HG03571 (cell line): ENCODE measurements around the gene PRKCQ.
"Not testable (repeated sequence)": the region's sequence is repeated elsewhere in the genome, so short reads cannot be mapped to it uniquely, and the experiment has no call there.

Experiments
- ATAC-seq: cut with Tn5 transposase; IDR thresholded peaks from one replicate; pipeline ENCODE4 v1.9.1; 2021; ENCODE audit not compliant: unreplicated experiment

The PRKCQ gene

DNA sequence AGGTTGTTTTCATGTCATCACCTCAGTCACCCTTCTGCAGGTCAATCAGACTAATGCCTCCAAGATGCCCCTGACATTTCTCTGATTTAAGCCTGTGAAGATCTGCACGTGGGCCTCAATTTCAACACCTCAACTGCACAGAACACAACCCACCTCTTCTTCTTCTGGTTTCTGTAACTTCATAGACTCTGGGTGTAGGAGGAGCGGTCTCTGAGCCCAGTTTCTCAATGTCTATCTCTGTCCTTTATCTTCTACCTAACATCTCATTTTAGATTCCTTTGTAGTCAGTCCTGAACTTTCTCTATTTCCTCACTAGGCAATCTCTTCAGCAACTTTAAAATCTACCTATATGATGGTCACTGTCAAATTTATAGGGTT lies 85.6 kb downstream of the PRKCQ start:
- no peak for ATAC-seq

DNA sequence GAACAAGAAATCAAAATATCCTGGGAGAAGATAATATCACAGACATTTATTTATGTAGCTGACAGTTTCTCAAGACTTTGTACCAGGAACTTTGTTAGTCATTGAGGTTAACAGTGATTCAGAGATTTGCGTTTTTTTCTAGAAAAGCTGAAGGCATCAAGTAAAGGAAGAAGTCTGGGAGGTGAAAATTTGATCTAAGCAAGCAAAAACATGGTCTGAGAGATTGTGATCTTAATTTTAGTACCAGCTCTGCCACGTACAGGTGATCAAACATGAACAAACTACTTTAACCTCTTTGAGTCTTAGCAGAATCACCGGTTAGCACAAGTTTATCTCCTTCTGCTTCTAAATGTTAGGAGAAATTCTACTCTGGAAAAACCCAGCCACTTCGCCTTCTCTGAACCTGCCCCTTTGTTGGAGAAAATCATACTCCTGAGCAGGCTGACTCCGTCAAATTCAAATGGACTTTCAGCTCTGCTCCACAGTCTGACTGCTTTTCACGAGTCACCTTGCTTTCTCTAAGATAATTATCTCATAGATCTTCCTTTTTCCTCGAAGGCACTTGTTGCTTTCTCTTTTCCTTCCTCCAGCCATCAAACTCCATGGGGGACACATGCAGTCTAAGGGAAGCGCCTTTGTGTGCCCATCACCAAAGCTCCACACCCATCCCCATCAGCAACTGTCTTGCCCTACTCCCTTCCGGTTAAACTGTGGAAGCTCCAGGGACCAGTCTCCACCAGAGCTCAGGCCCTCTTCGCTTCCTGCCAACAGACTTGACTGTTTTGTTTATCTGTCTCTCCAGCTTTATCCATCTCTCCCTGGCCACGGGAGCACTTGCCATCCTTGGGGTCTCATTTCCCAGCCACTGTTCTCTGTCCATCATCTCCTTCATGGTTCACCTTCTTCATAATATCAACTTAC lies 86.3 kb downstream of the PRKCQ start:
- ATAC-seq, result no peak

DNA sequence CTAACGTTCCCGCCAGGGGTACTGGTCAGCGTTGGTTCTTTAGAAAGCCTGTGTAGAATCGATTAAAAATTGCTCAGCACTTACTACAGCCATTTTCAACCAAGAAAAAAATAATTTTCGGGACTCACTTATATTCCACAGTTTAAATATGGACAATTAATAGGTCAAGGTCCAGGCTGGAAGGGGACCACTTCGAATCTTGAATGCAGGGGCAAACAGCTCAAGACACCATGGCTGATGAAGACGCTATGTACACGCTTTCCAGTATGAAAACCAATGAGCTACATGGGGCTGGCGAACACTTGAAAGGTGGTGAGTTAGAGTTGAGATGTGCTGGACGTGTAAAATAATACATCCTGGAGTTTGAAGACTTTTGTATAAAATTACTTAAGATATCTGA lies 87.2 kb downstream of the PRKCQ start:
- ATAC-seq, result no peak

DNA sequence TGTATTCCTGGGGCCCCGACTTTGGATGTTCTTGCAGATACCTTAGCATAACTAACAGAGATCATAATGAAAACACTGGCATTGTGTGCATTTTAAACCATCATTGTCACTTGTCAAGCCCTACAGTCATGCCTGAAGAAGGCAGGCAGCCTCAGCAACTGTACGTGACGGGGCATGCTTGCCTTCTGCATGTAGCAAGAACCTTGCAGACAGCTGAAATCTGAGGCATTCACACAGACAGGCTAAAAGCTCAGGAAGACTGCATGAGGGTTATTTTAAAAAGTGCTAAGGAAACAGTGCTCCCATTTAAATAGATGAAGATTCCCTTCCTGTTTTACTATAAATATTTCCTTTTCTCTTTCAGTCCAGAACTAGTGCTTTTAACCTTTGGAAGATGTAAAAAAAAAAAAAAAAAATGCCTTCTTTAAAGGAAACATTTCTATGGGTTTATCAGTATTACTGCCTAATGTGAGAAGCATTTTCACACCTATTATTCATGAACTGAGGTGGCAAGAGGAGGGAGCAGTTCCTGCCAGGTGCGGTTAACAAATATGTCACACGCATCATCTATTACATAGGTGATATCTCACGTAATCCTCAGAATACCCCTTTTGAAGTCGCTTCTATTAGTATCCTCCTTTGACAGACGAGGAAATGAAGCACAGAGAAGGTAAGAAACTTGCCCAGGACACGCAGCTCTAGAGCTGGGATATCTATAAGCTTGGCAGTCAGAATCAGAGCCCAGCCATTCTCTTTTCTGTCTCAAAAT lies 88.1 kb downstream of the PRKCQ start:
- ATAC-seq, result no peak

DNA sequence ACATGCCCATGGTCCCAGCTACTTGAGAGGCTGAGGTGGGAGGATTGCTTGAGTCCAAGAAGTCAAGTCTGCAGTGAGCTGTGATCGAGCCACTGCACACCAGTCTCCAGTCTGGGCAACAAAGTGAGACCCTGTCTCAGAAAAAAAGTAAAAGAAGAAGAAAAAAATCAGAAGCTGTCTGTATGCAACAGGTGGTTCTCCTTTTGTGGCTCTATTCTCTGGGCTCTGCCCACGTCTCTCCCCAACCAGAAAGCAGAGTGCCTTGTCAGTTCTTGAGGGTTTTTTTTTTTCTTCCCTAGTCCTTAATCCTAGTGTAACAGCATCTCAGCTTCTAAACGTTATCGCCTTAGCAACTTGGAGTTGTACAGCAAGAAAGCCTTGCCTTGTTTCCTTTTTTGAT lies 89.5 kb downstream of the PRKCQ start:
- no peak for ATAC-seq

DNA sequence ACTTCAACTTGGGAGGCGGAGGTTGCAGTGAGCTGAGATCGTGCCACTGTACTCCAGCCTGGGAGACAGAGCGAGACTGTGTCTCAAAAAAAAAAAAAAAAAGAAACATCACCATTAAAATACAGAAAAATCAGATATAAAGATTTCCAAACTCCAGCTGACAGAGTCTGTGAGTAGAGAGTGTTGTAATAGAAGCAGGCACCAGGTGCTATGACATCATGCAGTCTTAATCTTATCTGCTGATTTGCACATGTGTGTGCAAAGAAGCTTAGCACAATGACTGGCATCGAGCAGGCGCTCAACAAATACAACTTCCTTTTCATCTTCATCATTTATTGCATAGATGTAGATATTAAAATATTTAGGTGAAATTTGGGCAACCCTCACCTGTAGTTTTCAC lies 92.2 kb downstream of the PRKCQ start:
- ATAC-seq, result no peak

DNA sequence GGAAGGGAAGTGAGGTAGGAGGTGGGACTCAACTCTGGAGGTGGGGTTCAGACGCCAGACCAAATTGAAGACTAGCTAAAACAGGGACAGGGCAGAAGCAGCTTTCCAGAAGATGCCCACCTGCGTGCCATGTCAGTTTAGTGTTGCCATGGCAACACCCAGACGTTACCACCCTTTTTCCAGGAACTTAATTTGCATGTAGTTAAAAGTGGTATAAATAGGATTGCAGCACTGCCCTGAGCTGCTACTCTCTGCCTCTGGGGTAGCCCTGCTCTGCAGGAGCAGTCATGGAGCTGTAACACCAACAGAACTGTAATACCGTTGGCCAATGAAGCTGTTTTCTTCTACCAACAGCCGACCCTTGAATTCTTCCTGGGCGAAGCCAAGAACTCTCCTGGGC lies 93.8 kb downstream of the PRKCQ start:
- ATAC-seq, result no peak

DNA sequence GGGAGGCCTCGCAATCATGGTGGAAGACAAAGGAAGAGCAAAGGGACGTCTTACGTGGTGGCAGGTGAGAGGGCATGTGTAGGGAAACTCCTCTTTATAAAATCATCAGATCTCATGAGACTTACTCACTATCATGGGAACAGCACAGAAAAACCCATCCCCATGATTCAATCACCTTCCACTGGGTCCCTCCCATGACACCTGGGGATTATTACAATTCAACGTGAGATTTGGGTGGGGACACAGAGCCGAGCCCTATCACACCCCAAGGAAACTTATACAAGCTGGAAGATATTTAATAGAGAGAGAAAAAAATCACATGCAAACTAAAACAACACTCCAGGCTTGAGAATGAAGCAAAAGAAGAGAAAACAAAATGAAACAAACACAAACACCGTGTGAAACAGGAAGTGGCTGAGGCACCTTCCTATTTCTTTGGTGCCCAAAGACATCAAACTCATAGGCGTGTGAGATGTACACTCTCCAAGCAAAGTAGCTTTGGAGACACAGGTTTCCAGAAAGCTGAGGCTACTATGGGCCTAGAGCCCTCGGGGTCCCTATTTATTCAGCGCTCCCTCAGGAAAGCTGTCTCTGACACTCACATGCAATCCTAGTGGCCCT lies 97.2 kb downstream of the PRKCQ start:
- no peak for ATAC-seq

DNA sequence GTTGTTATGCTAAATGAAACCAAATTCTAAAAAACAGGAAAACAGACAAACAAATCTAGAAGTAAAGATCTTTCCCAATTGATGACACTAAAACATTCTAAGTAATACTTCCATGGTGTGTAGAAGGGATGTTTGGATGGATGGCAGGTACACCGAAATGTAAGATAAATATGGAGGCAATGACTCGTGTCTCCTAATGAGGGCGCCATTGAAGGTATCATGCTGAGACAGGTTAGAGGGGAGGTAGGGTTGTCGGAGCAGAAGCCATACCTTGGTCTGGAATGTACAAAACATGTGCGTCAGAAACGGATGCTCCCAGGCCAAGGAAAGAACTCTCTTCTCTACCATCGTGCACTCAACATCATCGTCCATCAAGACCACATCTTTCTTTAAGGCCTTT lies 101.4 kb downstream of the PRKCQ start:
- no peak for ATAC-seq

DNA sequence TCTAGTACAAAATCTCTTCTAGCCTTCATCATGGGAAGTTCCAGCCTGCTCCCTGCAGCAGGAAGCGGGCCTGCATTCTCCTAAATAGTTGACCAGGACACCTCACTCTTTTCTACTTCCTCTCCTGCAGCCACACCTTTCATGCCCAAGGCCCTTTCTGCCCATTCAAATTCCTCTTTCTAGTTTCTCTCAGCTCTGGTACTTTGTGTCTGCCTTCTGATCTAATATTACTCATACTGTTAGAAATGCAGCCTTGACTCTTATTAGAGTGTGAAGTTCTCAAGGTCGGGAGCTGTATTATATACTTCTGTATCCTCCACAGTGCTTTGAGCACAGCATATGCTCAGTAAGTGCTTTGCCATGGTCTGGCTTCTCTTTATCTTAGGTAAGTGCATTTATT lies 103.1 kb downstream of the PRKCQ start:
- ATAC-seq, result no peak

DNA sequence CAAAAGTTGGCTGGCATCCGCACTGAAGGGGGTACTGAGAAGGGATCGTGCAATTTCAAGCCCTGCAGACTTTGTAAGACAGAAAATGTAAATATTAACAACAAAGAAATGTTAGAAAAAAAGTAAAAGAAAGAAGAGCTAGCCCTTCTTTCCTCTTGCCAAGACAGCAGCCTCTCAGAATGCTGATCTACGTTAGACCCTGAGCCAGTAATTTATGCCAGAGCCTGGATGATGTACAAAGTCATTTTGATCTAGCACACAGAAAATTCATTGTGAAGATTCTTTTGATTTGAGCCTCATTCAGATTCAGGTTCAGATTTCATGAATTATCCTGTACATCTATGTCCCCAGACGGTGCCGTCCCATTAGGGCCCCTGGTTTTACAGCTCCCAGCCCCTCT lies 105.2 kb downstream of the PRKCQ start:
- ATAC-seq, result no peak

DNA sequence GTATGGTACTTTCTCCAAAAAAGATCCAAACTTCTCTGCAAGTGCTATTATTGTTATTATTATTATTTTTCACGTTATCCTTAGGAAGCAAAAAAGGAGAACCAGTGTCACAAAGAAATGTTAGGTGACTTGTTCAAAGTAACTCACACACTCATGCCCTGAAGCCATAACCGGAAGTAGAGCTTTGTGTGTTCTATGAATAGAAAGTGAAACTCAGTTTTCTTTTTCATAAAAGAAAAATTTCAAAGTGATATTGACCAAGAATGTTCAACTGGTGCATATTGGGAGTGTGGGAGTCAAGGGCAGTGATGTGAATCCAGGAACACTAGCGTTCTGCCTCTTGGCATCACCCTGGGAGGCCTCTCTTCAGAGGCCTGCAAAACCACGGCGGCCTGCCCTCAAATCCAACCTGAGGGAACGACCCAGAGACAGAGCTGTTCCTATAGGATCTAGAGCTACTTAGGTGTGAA lies 106.1 kb downstream of the PRKCQ start:
- ATAC-seq, result peak; percentile 74

DNA sequence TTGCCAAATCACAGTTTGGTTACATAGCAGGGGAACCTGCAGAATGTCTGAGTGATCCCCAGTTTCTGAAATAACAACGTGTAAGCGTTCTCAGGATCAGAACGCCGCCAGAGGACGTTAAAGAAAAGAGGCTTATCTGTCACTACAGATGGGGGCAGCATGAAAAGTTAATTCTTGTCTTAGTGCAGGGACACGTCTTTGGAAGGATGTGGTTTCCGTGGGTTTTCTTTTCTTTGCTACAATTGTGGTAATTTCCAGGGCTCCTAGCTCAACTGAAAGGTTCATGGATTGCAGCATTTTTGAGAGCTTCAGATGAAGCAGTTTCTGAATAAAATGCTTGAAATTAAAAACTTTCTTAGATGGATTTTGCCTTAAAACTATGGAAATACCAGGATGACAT lies 106.6 kb downstream of the PRKCQ start:
- peak; percentile 51 for ATAC-seq

DNA sequence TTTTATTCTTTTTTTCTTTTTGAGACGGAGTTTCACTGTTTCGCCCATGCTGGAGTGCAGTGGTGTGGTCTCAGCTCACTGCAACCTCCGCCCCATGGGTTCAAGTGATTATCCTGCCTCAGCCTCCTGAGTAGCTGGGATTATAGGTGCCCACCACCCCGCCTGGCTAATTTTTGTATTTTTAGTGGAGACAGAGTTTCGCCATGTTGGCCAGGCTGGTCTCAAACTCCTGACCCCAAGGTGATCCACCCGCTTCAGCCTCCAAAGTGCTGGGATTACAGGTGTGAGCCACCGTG lies 107.4 kb downstream of the PRKCQ start:
- not testable (repeated sequence) for ATAC-seq

DNA sequence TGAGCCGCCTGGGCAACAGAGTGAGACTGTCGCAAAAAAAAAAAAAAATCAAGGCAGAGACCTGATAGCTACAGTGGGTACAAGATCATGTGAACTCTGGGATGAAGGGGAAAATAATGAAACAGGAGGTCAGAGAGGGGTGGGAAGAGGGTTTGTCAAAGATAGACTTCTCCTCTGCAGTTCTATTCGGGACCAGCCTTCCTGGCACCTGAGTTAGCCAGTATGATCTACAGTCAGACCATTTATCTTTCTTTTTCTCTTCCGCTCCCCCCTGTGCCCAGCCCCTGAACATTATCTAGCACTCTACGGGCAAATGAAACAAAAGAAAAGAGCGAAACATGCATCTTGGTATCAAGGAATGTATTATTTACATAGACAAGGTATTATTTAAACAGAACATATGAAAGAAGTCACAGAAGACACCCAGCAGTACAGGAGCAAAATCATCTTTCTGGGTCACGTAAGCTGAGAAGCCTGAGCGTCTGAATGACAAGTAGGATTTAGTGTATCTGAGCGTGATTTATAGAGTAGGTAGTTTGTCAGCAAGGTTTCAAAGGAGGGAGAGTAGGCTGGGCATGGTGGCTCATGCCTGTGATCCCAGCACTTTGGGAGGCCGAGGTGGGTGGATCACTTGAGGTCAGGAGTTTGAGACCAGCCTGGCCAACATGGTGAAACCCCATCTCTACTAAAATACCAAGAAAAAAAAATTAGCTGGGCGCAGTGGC lies 109.0 kb downstream of the PRKCQ start:
- ATAC-seq, result no peak

DNA sequence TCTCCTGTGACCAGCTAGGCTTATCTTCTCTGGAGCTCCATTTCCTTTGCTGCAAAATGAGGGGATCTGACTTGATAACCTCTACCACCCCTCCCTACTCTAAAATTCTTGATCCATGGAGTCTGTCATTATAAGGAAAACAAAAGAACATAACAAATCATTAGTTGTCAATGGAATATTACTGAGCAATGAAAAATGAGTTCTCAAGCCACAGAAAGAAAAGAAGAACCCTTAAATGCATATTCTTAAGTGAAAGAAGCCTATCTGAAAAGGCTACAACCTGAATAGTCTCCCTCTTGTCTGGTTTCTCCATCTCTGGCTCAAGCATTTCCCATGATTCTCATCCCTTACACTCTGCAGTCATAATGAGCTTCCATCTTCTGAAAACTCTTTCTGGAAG lies 110.4 kb downstream of the PRKCQ start:
- ATAC-seq, result no peak

DNA sequence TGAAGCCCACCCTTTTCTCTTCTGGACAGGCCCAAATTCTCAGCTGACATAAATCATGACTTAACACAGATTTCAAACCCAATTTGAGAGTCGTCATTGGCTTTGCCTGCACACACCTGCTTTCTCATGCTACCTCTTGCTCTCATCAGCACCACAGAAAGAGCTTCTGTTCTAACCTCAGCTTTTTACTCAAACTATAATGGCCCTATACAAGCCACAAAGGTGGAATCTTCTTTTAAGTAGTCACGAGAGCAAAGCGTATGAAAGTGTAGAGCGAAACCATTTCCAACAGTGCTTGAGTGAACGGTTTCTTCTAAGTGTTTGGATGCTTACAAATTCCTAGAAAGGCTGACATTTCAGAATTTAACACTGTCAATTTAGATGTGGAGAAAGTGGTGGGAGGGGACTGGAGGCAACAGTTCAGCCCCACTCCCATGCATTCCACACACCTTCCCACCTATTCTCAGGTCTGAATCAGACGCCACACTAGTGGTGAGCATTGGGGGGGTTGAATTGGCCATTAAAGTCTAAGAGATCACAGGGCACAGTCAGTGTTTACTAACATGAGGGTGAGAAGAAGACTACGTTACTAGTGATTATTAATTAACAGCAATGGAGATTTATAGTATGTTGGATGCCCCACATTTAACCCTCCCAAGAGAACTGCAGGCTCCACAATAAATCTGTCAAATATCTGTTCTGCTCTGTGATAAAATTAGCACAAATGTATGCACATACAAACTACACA lies 114.0 kb downstream of the PRKCQ start:
- ATAC-seq, result no peak

DNA sequence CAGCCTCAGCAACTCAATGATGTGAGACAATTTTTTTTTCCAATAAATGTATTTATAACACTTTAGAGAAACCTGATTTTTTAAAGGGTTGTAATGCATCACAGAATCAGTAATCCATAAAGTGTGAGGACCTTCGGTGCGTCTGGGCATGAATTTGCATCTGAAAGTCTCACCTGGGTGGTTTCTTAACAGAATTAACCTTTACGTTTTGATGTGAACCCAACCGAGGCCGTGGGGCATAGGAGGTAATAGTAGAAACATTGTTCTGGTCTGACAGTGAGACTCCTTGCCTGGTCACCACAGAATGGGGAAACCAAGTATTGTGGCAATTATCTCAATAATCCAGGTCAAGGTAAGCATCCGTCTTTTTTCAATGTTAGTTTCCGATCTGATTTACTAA lies 114.6 kb downstream of the PRKCQ start:
- peak; percentile 54 for ATAC-seq

DNA sequence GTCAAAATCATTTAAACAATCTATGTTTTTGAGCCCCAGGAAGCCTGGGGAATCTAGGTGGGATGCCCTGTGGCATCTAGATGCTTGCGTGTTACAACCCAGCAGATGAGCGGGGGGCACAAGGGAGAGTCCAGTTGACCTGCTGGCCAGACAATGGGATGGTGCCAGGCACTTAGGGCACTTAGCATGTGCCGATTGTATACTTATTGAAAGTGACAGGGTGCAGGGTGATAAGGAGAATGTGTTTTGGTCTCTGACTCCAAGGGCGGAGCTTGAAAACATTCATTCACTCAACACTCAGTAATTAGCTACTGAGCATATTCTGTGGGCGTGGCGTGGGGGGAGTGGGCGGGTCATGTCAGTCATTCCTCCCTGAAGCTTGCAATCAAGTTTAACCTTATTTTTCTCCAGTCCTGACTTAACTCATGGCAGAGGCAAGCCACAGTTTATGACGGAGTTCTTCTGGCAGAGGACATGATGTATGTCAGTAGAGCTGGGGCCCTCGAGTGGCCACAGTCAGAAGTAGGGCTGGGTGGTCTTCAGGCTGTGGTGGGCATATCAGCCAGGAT lies 115.1 kb downstream of the PRKCQ start:
- peak; percentile 17 for ATAC-seq

DNA sequence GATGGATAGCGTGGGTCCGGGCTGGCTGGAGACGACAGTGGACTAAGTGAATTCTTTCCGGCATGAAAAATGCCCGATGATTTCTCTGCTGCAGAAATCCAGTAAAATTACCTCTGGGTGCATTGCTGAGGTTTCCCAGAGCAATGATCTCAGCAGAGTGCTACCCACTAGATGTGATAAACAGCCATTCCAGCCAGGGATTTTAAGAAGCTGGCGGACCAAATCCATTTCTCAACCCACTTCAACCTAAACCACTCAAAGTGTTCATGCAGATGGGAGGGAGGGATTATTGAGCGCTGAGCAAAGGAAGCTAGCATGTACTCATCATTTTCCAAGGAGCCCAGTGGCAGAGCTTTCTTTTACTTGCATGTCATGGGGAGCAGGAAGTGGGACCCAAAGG lies 116.7 kb downstream of the PRKCQ start:
- no peak for ATAC-seq
